Stimulated activated CD8-positive, alpha-beta memory T cell treated with anti-CD3 and anti-CD28 coated beads, Interleukin-4, amount 100 ng/mL, for 4 hours (primary cell): ENCODE results near the gene P2RX4.
"Not testable (repeated sequence)": the region's sequence is repeated elsewhere in the genome, so short reads cannot be mapped to it uniquely, and the experiment has no call there.

Source experiments
- DNase-seq, 2 donors: peaks; one replicate each; pipeline ENCODE4 v3.0.0-alpha.2; 2020; ENCODE audit warnings: low read depth in 2 of 2, low spot score in 1 of 2

The P2RX4 gene

GRCh38 chr12:121209624-121210572, at the start of gene P2RX4:
Gene P2RX4 (plus strand): TSS chr12:121210129. CDS start chr12:121210165, 36 bp downstream.
- DNase-seq, result peak; percentile 55 to 81

GRCh38 chr12:121162384-121162783, 47.5 kb upstream of the P2RX4 start:
- DNase-seq, result no peak

GRCh38 chr12:121162985-121163384, 46.9 kb upstream of the P2RX4 start:
- no peak for DNase-seq

- not testable (repeated sequence) for DNase-seq
Observed at GRCh38 chr12:121164839-121165238, 45.1 kb upstream of the P2RX4 start.

GRCh38 chr12:121165316-121165715, 44.6 kb upstream of the P2RX4 start:
- DNase-seq, result no peak

GRCh38 chr12:121166356-121166755, 43.6 kb upstream of the P2RX4 start:
- no peak for DNase-seq

GRCh38 chr12:121167232-121167820, 42.6 kb upstream of the P2RX4 start:
- DNase-seq, result no peak

- DNase-seq, result no peak
Observed at GRCh38 chr12:121167951-121168350, 42.0 kb upstream of the P2RX4 start.

- DNase-seq, result no peak
Observed at GRCh38 chr12:121170151-121170550, 39.8 kb upstream of the P2RX4 start.

- DNase-seq, result no peak
Observed at GRCh38 chr12:121170611-121171260, 39.2 kb upstream of the P2RX4 start.

GRCh38 chr12:121172145-121172544, 37.8 kb upstream of the P2RX4 start:
- DNase-seq, result no peak

GRCh38 chr12:121175383-121176119, 34.4 kb upstream of the P2RX4 start:
- DNase-seq, result no peak

GRCh38 chr12:121176826-121177529, 33.0 kb upstream of the P2RX4 start:
- DNase-seq, result no peak

- DNase-seq, result no peak
Observed at GRCh38 chr12:121181181-121181580, 28.7 kb upstream of the P2RX4 start.

- no peak for DNase-seq
Observed at GRCh38 chr12:121182222-121182893, 27.6 kb upstream of the P2RX4 start.

- DNase-seq, result no peak
Observed at GRCh38 chr12:121184425-121184824, 25.5 kb upstream of the P2RX4 start.

GRCh38 chr12:121184984-121185889, 24.7 kb upstream of the P2RX4 start:
- no peak for DNase-seq

GRCh38 chr12:121186826-121187225, 23.1 kb upstream of the P2RX4 start:
- no peak for DNase-seq

GRCh38 chr12:121187501-121187900, 22.4 kb upstream of the P2RX4 start:
- no peak for DNase-seq
